HG03135 (cell line): ENCODE data around the gene HDAC4.

Experiments used
- ATAC-seq: cut with Tn5 transposase; IDR thresholded peaks from one replicate; pipeline ENCODE4 v1.9.1; 2021; ENCODE audit warnings: mild to moderate bottlenecking, moderate library complexity; ENCODE audit not compliant: unreplicated experiment

The HDAC4 gene

GRCh38 chr2:239211396-239212094, 189.3 kb downstream of the HDAC4 start:
- ATAC-seq: no peak

GRCh38 chr2:239209783-239210182, 191.0 kb downstream of the HDAC4 start:
- no peak for ATAC-seq

- no peak for ATAC-seq
Observed at GRCh38 chr2:239208465-239209180, 192.2 kb downstream of the HDAC4 start.

GRCh38 chr2:239206851-239207250, 194.0 kb downstream of the HDAC4 start:
- no peak for ATAC-seq

GRCh38 chr2:239206042-239206441, 194.8 kb downstream of the HDAC4 start:
- ATAC-seq: no peak

- ATAC-seq: no peak
Observed at GRCh38 chr2:239204876-239205468, 195.8 kb downstream of the HDAC4 start.

GRCh38 chr2:239204136-239204875, 196.5 kb downstream of the HDAC4 start:
- no peak for ATAC-seq

GRCh38 chr2:239203443-239204135, 197.2 kb downstream of the HDAC4 start:
- ATAC-seq: no peak

- ATAC-seq: no peak
Observed at GRCh38 chr2:239202836-239203235, 198.0 kb downstream of the HDAC4 start.

GRCh38 chr2:239202343-239202742, 198.5 kb downstream of the HDAC4 start:
- ATAC-seq: no peak

GRCh38 chr2:239201884-239202283, 198.9 kb downstream of the HDAC4 start:
- no peak for ATAC-seq

- no peak for ATAC-seq
Observed at GRCh38 chr2:239201531-239201876, 199.3 kb downstream of the HDAC4 start.

GRCh38 chr2:239200646-239201530, 199.9 kb downstream of the HDAC4 start:
- no peak for ATAC-seq

- no peak for ATAC-seq
Observed at GRCh38 chr2:239199041-239199768, 201.6 kb downstream of the HDAC4 start.

GRCh38 chr2:239198221-239198620, 202.6 kb downstream of the HDAC4 start:
- no peak for ATAC-seq

GRCh38 chr2:239197146-239197545, 203.7 kb downstream of the HDAC4 start:
- no peak for ATAC-seq

GRCh38 chr2:239196474-239197021, 204.3 kb downstream of the HDAC4 start:
- no peak for ATAC-seq

- ATAC-seq: no peak
Observed at GRCh38 chr2:239195992-239196391, 204.8 kb downstream of the HDAC4 start.

- ATAC-seq: no peak
Observed at GRCh38 chr2:239195318-239195871, 205.4 kb downstream of the HDAC4 start.
